H1 (cell line): Measurements from ENCODE around the gene GLG1.
"Not testable (repeated sequence)": the region's sequence is repeated elsewhere in the genome, so short reads cannot be mapped to it uniquely, and the experiment has no call there.

Experiments used
- ATF2 ChIP-seq: IDR thresholded peaks from 2 replicates; pipeline ENCODE4 v1.6.1; 2012; ENCODE audit warnings: low read length, inconsistent platforms
- CTCF ChIP-seq, 3 experiments: IDR thresholded peaks; 1 replicate in 2 of 3; 2 replicates in 1 of 3; pipeline versions ENCODE4 v1.5.1 to v1.6.1; 2011; ENCODE audit warnings: low read length in 3 of 3, mild to moderate bottlenecking in 3 of 3, inconsistent platforms in 2 of 3, low read depth in 1 of 3, moderate library complexity in 1 of 3; ENCODE audit not compliant: insufficient read depth in 1 of 3; ENCODE audit errors: control extremely low read depth in 1 of 3
- EGR1 ChIP-seq: IDR thresholded peaks from 2 replicates; pipeline ENCODE4 v1.6.1; 2011; ENCODE audit warnings: low read depth, low read length, borderline replicate concordance
- EZH2 ChIP-seq: fragments of 200-600 bp; sonication (generic); IDR thresholded peaks from 2 replicates; pipeline ENCODE4 v1.7.1; 2012; ENCODE audit warnings: low read depth, mild to moderate bottlenecking, moderate library complexity, low read length, inconsistent platforms; ENCODE audit not compliant: severe bottlenecking
- KDM5A ChIP-seq: fragments of 200-600 bp; IDR thresholded peaks from 2 replicates; pipeline ENCODE4 v1.7.1; 2012; ENCODE audit warnings: mild to moderate bottlenecking, low read length, inconsistent platforms, mixed read lengths
- MAX ChIP-seq: IDR thresholded peaks from 2 replicates; pipeline ENCODE4 v1.6.1; 2012; ENCODE audit warnings: inconsistent platforms
- POLR2A ChIP-seq, 2 experiments: IDR thresholded peaks; 1 replicate in 1 of 2; 2 replicates in 1 of 2; pipeline ENCODE4 v1.6.1; 2011; ENCODE audit warnings: low read depth in 2 of 2, low read length in 2 of 2, mild to moderate bottlenecking in 2 of 2; ENCODE audit errors: control extremely low read depth in 1 of 2
- RXRA ChIP-seq: IDR thresholded peaks from 2 replicates; pipeline ENCODE4 v1.6.1; 2011; ENCODE audit warnings: low read depth, mild to moderate bottlenecking, low read length, moderate library complexity; ENCODE audit not compliant: insufficient read depth
- SP1 ChIP-seq: IDR thresholded peaks from 2 replicates; pipeline ENCODE4 v1.6.1; 2011; ENCODE audit warnings: low read depth, low read length
- TAF1 ChIP-seq: IDR thresholded peaks from 2 replicates; pipeline ENCODE4 v1.6.1; 2011; ENCODE audit warnings: mild to moderate bottlenecking, low read depth, low read length
- TCF12 ChIP-seq: IDR thresholded peaks from 2 replicates; pipeline ENCODE4 v1.6.1; 2011; ENCODE audit warnings: low read depth, mild to moderate bottlenecking, low read length
- ZNF274 ChIP-seq: IDR thresholded peaks from 2 replicates; pipeline ENCODE4 v1.7.0; 2012; ENCODE audit warnings: low read length, borderline replicate concordance; ENCODE audit errors: extremely low read depth

GRCh38 chr16:74518934-74519333 lies 88.0 kb downstream of the GLG1 start:
- not testable (repeated sequence) for TF ChIP-seq POLR2A (IDR thresholded peaks at IDR 0.05; ENCODE audit: control extremely low read depth in 1 of 2, low read depth in 2 of 2, low read length in 2 of 2); KDM5A; ATF2; SP1; CTCF (IDR thresholded peaks at IDR 0.05; ENCODE audit: control extremely low read depth in 1 of 3, insufficient read depth in 1 of 3, low read depth in 1 of 3, low read length in 3 of 3); EZH2; ZNF274; TAF1; MAX; RXRA; TCF12; EGR1
